HEK293 (cell line): ENCODE data around the gene HOXD11.

Experiments used
- CTCF ChIA-PET: fragments of 350-600 bp; formaldehyde crosslinking; extraction: SDS; loops from one replicate; lab custom pipeline; 2021; ENCODE audit warnings: antibody characterized with exemption; lab: Yijun Ruan, JAX
- POLR2A ChIA-PET: fragments of 300-600 bp; formaldehyde crosslinking; extraction: SDS; loops from one replicate; lab custom pipeline; 2020; ENCODE audit warnings: antibody characterized with exemption, inconsistent platforms; lab: Yijun Ruan, JAX
- H3K27ac ChIP-seq: fragments of 200-500 bp; sonication (Bioruptor generic); 2 replicates; pipeline ENCODE4 v1.5.1; 2014; ENCODE audit warnings: low read depth, low read length, control low read depth, inconsistent platforms; ENCODE audit errors: extremely low read depth
- H3K36me3 ChIP-seq, 2 experiments: fragments of 200-500 bp in 1 of 2; sonication (Bioruptor generic) in 1 of 2; 1 replicate in 1 of 2; 2 replicates in 1 of 2; pipeline ENCODE4 v1.5.1; 2014 to 2017; ENCODE audit warnings: inconsistent platforms in 2 of 2, low read length in 2 of 2; ENCODE audit not compliant: control insufficient read depth in 2 of 2, insufficient read depth in 1 of 2
- H3K4me1 ChIP-seq: fragments of 200-500 bp; sonication (Bioruptor generic); 2 replicates; pipeline ENCODE4 v1.5.1; 2014; ENCODE audit warnings: mild to moderate bottlenecking, low read length, inconsistent platforms; ENCODE audit not compliant: control insufficient read depth, insufficient read depth
- H3K4me3 ChIP-seq: 2 replicates; pipeline ENCODE4 v1.5.1; 2011; ENCODE audit warnings: low read depth, mild to moderate bottlenecking, control low read depth, low read length, moderate library complexity
- H3K9me3 ChIP-seq: fragments of 200-500 bp; sonication (Bioruptor generic); 2 replicates; pipeline ENCODE4 v1.5.1; 2014; ENCODE audit warnings: low read depth, low read length, inconsistent platforms; ENCODE audit not compliant: control insufficient read depth, insufficient read depth
- FEZF1 ChIP-seq: fragments of 450-650 bp; formaldehyde crosslinking; IDR thresholded peaks from 2 replicates; pipeline ENCODE4 v1.5.1; 2016; ENCODE audit warnings: missing biosample characterization, missing genetic modification characterization
- ZBTB48 ChIP-seq: fragments of 450-650 bp; formaldehyde crosslinking; IDR thresholded peaks from 2 replicates; pipeline ENCODE4 v1.5.1; 2016; ENCODE audit warnings: missing biosample characterization, missing genetic modification characterization
- ZBTB8A ChIP-seq: fragments of 450-650 bp; formaldehyde crosslinking; IDR thresholded peaks from 2 replicates; pipeline ENCODE4 v1.5.1; 2016; ENCODE audit warnings: missing biosample characterization, missing genetic modification characterization
- ZFHX2 ChIP-seq: fragments of 450-650 bp; formaldehyde crosslinking; conservative IDR thresholded peaks from 2 replicates; pipeline ENCODE4 v1.5.1; 2016; ENCODE audit warnings: missing biosample characterization, missing genetic modification characterization
- ZNF16 ChIP-seq: fragments of 450-650 bp; formaldehyde crosslinking; IDR thresholded peaks from 2 replicates; pipeline ENCODE4 v1.5.1; 2016; ENCODE audit warnings: low read depth, missing biosample characterization, missing genetic modification characterization
- ZNF202 ChIP-seq: fragments of 450-650 bp; formaldehyde crosslinking; IDR thresholded peaks from 2 replicates; pipeline ENCODE4 v1.5.1; 2016; ENCODE audit warnings: missing biosample characterization, missing genetic modification characterization, borderline replicate concordance
- ZNF354C ChIP-seq: fragments of 450-650 bp; formaldehyde crosslinking; IDR thresholded peaks from 2 replicates; pipeline ENCODE4 v1.5.1; 2016; ENCODE audit warnings: missing biosample characterization, missing genetic modification characterization, low read depth, borderline replicate concordance
- ZNF423 ChIP-seq: fragments of 450-650 bp; formaldehyde crosslinking; IDR thresholded peaks from 2 replicates; pipeline ENCODE4 v1.5.1; 2016; ENCODE audit warnings: missing biosample characterization, missing genetic modification characterization
- ZNF610 ChIP-seq: fragments of 450-650 bp; formaldehyde crosslinking; IDR thresholded peaks from 2 replicates; pipeline ENCODE4 v1.5.1; 2016; ENCODE audit warnings: missing biosample characterization, missing genetic modification characterization, borderline replicate concordance
- TF ChIP-seq, protein P1 (sequence below): fragments of 450-650 bp; formaldehyde crosslinking; IDR thresholded peaks from 2 replicates; pipeline ENCODE4 v1.5.1; 2016; ENCODE audit warnings: missing biosample characterization, missing genetic modification characterization
- TF ChIP-seq, protein P2 (sequence below): fragments of 450-650 bp; IDR thresholded peaks from 2 replicates; pipeline ENCODE4 v1.5.1; 2018; ENCODE audit warnings: missing biosample characterization, mild to moderate bottlenecking, missing genetic modification characterization

The HOXD11 gene

DNA sequence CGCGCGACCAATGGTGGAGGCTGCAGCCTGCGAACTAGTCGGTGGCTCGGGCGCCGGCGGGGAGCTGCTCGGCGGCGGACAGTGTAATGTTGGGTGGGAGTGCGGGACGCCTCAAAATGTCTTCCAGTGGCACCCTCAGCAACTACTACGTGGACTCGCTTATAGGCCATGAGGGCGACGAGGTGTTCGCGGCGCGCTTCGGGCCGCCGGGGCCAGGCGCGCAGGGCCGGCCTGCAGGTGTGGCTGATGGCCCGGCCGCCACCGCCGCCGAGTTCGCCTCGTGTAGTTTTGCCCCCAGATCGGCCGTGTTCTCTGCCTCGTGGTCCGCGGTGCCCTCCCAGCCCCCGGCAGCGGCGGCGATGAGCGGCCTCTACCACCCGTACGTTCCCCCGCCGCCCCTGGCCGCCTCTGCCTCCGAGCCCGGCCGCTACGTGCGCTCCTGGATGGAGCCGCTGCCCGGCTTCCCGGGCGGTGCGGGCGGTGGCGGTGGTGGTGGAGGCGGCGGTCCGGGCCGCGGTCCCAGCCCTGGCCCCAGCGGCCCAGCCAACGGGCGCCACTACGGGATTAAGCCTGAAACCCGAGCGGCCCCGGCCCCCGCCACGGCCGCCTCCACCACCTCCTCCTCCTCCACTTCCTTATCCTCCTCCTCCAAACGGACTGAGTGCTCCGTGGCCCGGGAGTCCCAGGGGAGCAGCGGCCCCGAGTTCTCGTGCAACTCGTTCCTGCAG, 15.8 kb downstream of the HOXD11 start, which contains the start of gene HOXD9:
Gene HOXD9 (plus strand): TSS at position 37 of the 728 bp plus-strand sequence. CDS start 50 bp downstream, at position 87.
- CTCF ChIA-PET, result interaction anchor here (1.4 kb wide), 1 partner anchor 12 kb away, joined by 7 read pairs; no protein-coding TSS in a partner anchor
- Histone ChIP-seq H3K9me3 (no peaks in the 10 kb centered on the region), H3K4me1 (no peaks in the 10 kb centered on the region; the same call in 1 of the 2 replicates), H3K4me3 (no peak within 1 kb of the TSS), H3K36me3 (peaks cover 5 to 72% of the 10 kb centered on the region in 2 experiments; a peak in 2 of 3 replicates), H3K27ac (no peak within 1 kb of the TSS)
- TF ChIP-seq ZNF610 (tag by site-specific recombination) (no peak), ZFHX2 (peak; percentile 20; the same call in 1 of the 2 replicates), ZNF202 (0 out of 2 replicates have a peak, but pooled peaks have one; percentile 66)
- POLR2A ChIA-PET, result no interaction called here

DNA sequence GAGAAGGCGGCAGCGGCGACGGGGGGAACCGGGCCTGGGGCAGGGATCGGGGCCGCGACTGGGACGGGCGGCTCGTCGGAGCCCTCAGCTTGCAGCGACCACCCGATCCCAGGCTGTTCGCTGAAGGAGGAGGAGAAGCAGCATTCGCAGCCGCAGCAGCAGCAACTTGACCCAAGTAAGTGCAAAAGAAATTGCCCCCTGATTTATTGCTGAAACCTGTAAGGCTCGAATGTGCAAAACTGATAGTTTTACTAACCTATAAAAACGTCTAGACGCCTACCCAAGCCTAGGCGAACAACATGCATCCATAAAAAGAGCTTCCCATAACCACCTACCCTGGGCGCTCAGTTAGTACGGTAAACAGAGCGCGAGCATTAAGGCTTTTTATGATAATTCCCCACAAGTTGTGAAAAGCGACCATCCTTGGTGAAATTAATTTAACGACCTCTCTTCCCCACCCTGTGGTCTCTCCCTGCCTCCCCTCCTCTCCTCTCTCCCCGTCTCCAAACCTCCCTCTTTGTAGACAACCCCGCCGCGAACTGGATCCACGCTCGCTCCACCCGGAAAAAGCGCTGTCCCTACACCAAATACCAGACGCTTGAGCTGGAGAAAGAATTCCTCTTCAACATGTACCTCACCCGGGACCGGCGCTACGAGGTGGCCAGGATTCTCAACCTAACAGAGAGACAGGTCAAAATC, 16.5 kb downstream of the HOXD11 start:
- Histone ChIP-seq H3K4me3 (no peak overlapping the region), H3K9me3 (no peaks in the 10 kb centered on the region), H3K4me1 (no peaks in the 10 kb centered on the region; the same call in 1 of the 2 replicates), H3K36me3 (peaks cover 5 to 65% of the 10 kb centered on the region in 2 experiments; a peak in 2 of 3 replicates), H3K27ac (no peak overlapping the region)
- TF ChIP-seq, protein P1, sequence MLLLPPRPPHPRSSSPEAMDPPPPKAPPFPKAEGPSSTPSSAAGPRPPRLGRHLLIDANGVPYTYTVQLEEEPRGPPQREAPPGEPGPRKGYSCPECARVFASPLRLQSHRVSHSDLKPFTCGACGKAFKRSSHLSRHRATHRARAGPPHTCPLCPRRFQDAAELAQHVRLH (tag by site-specific recombination), result peak; percentile 86
- 0 out of 2 replicates have a peak, but pooled peaks have one; percentile 26 for TF ChIP-seq ZFHX2
- TF ChIP-seq ZNF423 (tag by site-specific recombination), result no peak
- TF ChIP-seq, protein P2, sequence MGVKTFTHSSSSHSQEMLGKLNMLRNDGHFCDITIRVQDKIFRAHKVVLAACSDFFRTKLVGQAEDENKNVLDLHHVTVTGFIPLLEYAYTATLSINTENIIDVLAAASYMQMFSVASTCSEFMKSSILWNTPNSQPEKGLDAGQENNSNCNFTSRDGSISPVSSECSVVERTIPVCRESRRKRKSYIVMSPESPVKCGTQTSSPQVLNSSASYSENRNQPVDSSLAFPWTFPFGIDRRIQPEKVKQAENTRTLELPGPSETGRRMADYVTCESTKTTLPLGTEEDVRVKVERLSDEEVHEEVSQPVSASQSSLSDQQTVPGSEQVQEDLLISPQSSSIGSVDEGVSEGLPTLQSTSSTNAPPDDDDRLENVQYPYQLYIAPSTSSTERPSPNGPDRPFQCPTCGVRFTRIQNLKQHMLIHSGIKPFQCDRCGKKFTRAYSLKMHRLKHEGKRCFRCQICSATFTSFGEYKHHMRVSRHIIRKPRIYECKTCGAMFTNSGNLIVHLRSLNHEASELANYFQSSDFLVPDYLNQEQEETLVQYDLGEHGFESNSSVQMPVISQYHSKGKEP (tag by site-specific recombination), result peak; percentile 61; the same call in 1 of the 2 replicates
- peak; percentile 63 for TF ChIP-seq FEZF1 (tag by site-specific recombination)
- peak; percentile 57; the same call in 1 of the 2 replicates for TF ChIP-seq ZNF202
- ChIA-PET POLR2A (no interaction called here), CTCF (interaction anchor here (1.4 kb wide), 1 partner anchor 13 kb away, joined by 7 read pairs; no protein-coding TSS in a partner anchor)

DNA sequence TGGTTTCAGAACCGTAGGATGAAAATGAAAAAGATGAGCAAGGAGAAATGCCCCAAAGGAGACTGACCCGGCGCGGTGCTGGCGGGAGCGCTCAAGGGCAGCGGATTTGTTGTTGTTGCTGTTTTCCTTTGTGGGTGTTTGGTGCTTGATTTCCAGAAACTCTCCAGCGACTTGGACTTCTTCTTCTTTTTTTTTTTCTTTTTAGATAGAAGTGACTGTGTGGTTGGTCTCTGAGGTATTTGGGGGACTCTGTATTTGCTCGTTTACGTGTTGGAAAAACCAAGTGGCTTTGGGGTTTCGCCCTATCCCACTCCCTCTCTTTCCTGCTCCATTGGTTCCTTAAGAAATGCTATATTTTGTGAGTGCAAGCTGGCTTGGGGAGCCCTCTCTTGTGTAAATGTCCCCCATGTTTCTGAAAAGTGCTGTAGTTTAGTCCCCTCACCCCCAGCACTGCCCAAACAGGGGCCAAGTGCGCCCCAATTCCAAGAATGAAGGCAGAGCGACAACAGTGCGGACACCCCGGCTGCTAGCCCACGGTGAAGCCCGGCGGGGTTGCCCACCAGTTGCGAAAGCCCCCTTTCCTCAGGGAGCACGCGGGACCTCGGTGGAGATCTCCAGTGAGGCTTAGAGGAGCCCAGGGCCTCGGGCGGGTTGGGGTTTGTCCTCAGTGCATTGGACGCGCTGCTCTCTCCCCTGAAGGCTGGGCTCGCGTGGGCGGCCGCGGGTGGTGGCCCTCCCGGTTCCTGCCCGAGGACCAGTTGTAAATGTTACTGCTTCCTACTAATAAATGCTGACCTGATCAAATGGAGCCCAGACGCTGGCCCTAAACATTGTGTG, 17.2 kb downstream of the HOXD11 start:
- H3K4me3 ChIP-seq, result no peak overlapping the region
- POLR2A ChIA-PET, result no interaction called here
- H3K4me1 ChIP-seq, result no peaks in the 10 kb centered on the region; the same call in 1 of the 2 replicates
- H3K9me3 ChIP-seq, result no peaks in the 10 kb centered on the region
- CTCF ChIA-PET, result no interaction called here
- H3K27ac ChIP-seq, result no peak overlapping the region
- TF ChIP-seq ZNF354C (tag by site-specific recombination) (no peak), ZNF16 (tag by site-specific recombination) (no peak), ZFHX2 (0 out of 2 replicates have a peak, but pooled peaks have one; percentile 36), ZBTB48 (tag by site-specific recombination) (peak; percentile 37; the same call in 1 of the 2 replicates), ZBTB8A (0 out of 2 replicates have a peak, but pooled peaks have one; percentile 7)
- H3K36me3 ChIP-seq, result peaks cover 5 to 58% of the 10 kb centered on the region in 2 experiments; a peak in 2 of 3 replicates
